Esophagus muscularis mucosa (tissue), 4 donors: ENCODE results near the gene CCDC106.

Experiments
- EP300 ChIP-seq: sonication (generic); formaldehyde crosslinking; IDR thresholded peaks from one replicate; pipeline ENCODE4 v1.6.1; 2017; ENCODE audit warnings: antibody characterized with exemption
- POLR2A ChIP-seq: fragments of 450-650 bp; IDR thresholded peaks from one replicate; pipeline ENCODE4 v1.6.1; 2017; ENCODE audit warnings: antibody characterized with exemption, moderate library complexity, mild to moderate bottlenecking, low read depth
- POLR2AphosphoS5 ChIP-seq, 2 donors: sonication (generic); formaldehyde crosslinking; IDR thresholded peaks; one replicate each; pipeline ENCODE4 v1.6.1; 2017; ENCODE audit warnings: antibody characterized with exemption in 2 of 2
- TF ChIP-seq, protein P1 (sequence below), 3 experiments: fragments of 200-600 bp in 2 of 3; fragments of 450-650 bp in 1 of 3; sonication (generic) in 2 of 3; IDR thresholded peaks; one replicate each; pipeline ENCODE4 v1.5.1; 2017 to 2019; ENCODE audit warnings: antibody characterized with exemption in 3 of 3, mild to moderate bottlenecking in 2 of 3, moderate library complexity in 1 of 3

DNA sequence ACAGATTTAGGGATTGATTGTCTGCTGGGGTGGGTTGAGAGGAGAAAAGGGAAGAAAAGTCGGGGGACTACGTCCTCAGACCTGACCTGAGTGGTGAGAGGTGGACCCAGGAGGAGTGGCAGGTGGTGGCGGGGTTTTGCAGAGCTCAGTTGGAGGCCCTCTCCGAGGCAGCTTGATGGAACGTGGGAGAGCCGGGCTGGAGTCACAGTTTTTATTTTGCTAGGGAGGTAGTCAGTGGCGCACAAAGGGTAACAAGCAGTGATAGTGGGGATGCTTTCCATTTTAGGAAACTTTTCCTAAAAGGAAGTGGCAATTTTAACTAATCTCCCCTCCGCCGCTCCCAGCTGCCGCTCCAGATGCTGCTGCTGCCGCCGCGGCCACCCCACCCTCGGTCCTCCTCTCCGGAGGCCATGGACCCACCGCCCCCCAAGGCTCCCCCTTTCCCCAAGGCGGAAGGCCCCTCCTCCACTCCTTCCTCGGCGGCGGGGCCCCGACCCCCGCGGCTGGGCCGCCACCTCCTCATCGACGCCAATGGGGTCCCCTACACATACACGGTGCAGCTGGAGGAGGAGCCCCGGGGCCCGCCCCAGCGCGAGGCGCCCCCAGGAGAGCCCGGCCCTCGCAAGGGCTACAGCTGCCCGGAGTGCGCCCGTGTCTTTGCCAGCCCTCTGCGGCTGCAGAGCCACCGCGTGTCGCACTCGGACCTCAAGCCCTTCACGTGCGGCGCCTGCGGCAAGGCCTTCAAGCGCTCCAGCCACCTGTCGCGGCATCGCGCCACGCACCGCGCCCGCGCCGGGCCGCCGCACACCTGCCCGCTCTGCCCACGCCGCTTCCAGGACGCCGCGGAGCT, 5.6 kb upstream of the CCDC106 start:
- TF ChIP-seq POLR2A (no peak), POLR2AphosphoS5 (IDR thresholded peaks at IDR 0.05) (no peak), EP300 (no peak)
- TF ChIP-seq, protein P1, sequence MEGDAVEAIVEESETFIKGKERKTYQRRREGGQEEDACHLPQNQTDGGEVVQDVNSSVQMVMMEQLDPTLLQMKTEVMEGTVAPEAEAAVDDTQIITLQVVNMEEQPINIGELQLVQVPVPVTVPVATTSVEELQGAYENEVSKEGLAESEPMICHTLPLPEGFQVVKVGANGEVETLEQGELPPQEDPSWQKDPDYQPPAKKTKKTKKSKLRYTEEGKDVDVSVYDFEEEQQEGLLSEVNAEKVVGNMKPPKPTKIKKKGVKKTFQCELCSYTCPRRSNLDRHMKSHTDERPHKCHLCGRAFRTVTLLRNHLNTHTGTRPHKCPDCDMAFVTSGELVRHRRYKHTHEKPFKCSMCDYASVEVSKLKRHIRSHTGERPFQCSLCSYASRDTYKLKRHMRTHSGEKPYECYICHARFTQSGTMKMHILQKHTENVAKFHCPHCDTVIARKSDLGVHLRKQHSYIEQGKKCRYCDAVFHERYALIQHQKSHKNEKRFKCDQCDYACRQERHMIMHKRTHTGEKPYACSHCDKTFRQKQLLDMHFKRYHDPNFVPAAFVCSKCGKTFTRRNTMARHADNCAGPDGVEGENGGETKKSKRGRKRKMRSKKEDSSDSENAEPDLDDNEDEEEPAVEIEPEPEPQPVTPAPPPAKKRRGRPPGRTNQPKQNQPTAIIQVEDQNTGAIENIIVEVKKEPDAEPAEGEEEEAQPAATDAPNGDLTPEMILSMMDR (IDR thresholded peaks at IDR 0.05): no peak
